Posterior cingulate gyrus (tissue), 11 donors: ENCODE results near the gene ORC6.
"Not testable (repeated sequence)": the region's sequence is repeated elsewhere in the genome, so short reads cannot be mapped to it uniquely, and the experiment has no call there.

Experiments used
- DNase-seq, 10 donors: peaks; one replicate each; pipeline versions ENCODE4 v3.0.0 to v3.0.0-alpha.2; 2020 to 2021; ENCODE audit warnings: mixed read lengths in 3 of 10
- intact Hi-C: fragments of 100-400 bp; cut with DNase I; formaldehyde crosslinking; loops from one replicate; pipeline ENCODE4 v1.15.1; 2023

ORC6 gene, protein sequence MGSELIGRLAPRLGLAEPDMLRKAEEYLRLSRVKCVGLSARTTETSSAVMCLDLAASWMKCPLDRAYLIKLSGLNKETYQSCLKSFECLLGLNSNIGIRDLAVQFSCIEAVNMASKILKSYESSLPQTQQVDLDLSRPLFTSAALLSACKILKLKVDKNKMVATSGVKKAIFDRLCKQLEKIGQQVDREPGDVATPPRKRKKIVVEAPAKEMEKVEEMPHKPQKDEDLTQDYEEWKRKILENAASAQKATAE

DNA sequence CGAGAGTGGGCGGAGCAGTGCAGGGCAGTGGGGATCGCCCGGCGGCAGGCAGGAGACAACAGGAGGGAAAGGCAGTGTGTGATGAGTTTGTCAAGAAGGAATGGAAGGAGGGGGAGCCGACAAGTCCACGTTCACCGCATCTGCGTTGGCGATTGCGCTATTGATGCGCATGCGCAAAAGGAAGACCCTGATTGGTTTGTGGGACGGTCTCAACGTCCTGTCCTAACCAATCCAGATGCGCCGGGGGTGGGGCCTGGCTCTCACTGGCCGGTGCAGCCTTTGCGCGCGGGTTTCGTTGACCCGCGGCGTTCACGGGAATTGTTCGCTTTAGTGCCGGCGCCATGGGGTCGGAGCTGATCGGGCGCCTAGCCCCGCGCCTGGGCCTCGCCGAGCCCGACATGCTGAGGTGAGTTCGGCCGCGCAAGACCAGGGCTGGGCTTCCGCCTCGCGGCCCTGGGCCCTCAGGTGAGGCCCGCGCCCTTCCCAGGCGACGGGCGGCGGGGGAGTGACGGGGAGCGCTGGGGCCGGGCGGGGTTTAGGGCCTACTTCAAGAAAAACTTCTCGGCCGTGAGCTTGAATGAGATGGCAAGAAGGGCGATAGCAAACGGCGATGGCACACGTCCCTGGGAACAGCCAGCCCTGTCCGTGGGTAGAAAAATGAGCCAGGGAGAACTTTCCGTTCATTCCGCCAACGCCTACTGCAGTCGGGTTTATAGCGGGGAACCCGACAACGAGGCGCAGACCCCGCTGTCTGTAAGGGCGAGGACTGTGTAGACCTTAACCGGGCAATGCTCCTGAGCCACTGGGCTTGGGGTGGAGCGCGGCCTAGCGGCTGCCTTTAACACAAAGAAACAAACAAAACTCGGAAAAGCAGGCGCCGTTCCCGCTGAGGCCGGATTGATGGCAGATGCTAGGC lies at the start of gene ORC6:
TSS of gene ORC6 (plus strand) at position 295 of the 916 bp plus-strand sequence. CDS start at position 342, 47 bp downstream.
- peak; percentile 96 to 100 (median 98) for DNase-seq
- intact Hi-C loops, result loop anchor here (1.0 to 10.0 kb wide), 2 partner anchors 115 to 142 kb away; partner anchors contain the start of gene C16orf87

DNA sequence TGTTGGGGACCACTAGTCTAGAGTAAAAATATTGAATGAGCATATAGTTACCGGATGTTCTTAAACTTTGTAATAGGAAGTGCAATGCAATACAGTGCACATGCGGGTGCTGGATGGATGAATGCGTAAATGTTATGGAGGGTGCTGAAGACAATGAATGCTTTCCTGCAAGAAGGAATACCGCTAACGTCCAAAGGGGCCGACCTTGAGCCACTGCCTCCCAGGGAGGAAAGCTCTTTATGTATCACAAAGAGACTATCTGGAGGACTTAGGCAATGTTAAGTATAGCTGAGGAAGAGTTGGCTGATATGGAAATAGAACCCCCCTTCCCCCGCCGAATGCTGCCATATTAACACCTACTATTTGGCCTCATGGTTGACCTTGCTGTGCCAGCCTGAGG lies 40.8 kb upstream of the ORC6 start:
- no peak for DNase-seq
- intact Hi-C loops, result no loop called here

DNA sequence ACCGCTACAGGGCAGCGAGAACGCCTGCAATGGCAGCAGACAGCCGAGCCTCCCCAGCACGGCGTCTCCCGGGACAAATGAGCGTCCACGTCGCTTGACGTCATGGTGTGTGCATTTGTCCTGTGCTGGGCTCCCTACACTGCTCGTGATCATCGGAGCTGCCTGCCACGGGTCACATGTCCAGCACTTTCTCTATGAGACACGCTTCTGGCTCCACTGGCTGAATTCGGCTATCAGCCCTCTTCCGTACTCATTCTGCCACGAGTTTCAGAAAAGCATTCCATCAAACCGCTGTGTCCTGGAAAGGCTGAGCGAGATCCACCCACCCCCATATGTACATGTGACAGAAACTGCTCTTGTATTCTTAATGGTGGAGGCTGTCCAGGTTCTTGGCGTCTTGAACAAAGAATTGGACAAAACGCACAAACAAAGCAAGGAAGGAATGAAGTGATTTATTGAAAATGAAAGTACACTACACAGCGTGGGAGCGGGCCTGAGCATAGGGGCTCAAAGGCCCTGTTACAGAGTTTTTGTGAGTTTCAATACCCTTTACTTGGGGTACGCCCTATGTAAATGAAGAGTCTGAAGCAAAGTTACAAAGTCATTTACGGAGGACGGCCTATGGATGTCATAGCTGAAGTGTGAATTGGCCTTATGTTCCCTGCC lies 39.7 kb upstream of the ORC6 start:
- peak in 7 of 10 donors; percentile 31 to 90 (median 64) for DNase-seq
- intact Hi-C loops, result no loop called here

DNA sequence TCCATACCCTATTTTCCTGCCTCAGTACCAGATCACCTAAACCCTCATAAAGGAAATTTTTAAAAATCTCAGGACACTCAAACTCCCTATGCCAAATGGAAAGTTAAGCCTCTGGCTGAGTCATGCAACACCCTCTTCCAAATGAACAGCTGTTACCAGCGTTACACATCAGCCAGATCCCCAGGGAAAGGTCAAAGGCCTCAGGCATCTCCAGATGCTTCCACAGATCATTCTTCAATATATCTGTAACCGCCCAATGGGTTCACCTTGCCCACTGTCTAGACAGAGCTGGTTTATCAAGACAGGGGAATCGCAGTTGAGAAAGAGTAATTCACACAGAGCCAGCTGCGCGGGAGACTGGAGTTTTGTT lies 39.2 kb upstream of the ORC6 start:
- DNase-seq, result no peak
- intact Hi-C loops, result no loop called here

DNA sequence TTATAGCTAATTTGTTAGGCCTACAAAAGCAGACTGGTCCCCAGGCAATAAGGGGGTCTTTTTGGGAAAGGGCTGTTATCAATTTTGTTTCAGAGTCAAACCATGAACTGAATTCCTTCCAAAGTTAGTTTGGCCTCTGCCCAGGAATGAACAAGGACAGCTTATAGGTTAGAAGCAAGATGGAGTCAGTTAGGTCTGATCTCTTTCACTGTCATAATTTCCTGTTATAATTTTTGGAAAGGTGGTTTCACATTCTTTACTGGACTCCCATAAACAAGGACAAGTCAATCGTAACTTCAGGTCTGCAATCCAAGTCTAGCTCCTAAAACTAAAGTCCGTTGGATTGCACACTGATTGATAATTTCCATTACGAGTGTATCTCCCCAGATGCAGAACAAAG lies 38.2 kb upstream of the ORC6 start:
- intact Hi-C loops, result no loop called here

DNA sequence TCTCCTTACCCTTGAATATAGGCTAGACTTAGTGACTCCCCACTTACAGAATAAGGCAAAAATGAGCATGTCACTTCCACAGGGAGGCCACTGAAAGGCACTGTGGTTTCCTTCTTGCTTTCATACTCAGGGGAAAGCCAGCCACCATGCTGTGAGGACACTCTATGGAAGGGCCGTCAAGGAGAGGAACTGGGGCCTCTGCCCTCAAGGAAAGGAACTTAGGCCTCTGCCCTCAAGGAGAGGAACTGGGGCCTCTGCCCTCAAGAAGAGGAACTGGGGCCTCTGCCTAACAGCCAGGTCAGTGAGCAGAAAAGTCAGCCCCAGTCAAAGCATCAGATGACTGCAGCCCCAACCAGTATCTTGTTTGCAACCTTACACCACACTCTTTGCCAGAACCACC lies 30.5 kb upstream of the ORC6 start:
- peak in 4 of 10 donors; percentile 9 to 88 (median 18) for DNase-seq

More for the DNA sequence above, 38.2 kb upstream of the ORC6 start:
- no peak for DNase-seq

DNA sequence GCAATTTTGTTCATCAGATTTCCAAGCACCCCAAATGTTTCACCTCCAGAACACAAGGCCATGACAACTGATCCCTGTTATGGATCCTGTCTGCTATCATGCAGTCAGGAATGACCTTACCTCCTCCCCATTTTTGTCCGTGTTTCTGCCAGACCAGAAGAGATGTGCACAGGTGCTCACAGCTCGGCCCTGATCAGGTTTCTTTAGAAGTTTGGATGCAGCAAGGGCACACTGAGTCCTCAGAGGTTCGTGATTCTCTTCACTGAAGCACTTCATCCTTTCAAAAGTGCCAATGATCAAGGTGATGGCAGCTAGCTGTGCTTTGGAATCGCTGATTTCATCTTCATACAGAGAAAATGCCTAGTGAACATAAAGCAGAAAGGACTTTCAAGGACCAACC lies 27.3 kb upstream of the ORC6 start:
- intact Hi-C loops, result no loop called here
- no peak for DNase-seq

More for the DNA sequence above, 30.5 kb upstream of the ORC6 start:
- intact Hi-C loops, result no loop called here

DNA sequence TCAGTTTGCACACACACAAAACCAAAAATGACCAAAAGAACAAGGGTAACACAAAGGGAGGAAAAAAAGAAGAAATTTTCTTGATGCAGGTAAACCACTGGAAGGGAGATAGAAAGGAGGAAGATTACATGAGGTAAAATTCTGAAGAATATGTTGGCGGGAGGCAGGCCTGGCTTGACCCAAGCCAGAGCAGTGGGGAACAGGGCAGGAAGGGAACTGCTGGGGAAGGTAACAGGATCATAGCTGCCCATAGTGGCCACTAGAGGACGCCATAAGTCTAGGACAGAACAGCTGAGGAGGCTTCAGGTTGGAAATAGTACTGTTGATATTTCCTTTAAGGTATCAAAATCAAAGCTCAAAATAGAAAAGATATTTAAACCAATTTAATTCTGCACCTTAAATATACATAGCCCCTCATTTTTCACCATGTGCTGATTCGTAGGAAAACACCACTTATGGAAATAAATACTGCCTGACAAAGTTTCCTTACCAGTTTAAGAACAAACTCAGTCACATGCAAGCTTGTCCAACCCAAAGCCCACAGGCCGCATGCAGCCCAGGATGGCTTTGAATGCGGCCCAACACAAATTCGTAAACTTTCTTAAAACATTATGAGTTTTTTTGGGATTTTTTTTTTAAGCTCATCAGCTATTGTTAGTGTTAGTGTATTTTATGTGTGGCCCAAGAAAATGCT lies 16.0 kb upstream of the ORC6 start:
- intact Hi-C loops, result no loop called here
- peak in 4 of 10 donors; percentile 30 to 85 (median 45) for DNase-seq

DNA sequence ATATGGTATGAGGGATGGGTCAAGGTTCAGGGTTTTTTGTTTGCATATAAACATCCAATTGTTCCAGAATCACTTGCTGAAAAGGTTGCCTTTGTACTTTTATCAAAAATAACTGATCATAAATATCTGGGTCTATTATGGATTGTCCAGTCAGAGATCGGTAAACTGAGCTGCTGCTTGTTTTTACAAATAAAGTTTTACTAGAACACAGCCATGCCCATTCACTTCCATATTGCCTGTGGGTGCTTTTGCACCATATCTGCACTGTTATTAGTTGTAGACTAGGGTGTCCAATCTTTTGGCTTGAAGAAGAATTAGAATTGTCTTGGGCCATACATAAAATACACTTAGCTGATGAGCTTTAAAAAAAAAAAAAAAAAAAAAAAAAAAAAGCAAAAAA lies 11.5 kb upstream of the ORC6 start:
- intact Hi-C loops, result not testable (repeated sequence)

DNA sequence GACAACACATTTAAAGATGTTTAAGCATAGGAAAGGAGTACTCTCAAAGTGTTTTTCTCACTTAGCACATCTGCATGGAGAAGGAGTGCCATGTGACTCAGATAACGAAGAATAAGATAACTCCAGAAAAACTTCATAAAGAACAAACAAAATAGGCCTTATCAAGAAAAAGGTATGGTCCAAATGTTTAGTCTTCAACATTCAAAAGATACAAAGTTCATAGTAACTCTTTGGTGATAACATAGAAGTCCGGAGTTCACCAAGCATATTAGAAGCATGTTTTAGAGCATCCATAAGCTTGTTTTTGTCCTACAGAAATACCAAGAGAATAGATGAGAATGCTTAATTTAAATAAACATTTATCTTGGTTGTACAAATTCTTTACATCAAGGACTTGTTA lies 7.6 kb upstream of the ORC6 start:
- intact Hi-C loops, result loop anchor here (10.0 kb wide), 1 partner anchor 123 kb away; no protein-coding TSS in a partner anchor
- DNase-seq, result not testable (repeated sequence)

More for the DNA sequence above, 11.5 kb upstream of the ORC6 start:
- not testable (repeated sequence) for DNase-seq

DNA sequence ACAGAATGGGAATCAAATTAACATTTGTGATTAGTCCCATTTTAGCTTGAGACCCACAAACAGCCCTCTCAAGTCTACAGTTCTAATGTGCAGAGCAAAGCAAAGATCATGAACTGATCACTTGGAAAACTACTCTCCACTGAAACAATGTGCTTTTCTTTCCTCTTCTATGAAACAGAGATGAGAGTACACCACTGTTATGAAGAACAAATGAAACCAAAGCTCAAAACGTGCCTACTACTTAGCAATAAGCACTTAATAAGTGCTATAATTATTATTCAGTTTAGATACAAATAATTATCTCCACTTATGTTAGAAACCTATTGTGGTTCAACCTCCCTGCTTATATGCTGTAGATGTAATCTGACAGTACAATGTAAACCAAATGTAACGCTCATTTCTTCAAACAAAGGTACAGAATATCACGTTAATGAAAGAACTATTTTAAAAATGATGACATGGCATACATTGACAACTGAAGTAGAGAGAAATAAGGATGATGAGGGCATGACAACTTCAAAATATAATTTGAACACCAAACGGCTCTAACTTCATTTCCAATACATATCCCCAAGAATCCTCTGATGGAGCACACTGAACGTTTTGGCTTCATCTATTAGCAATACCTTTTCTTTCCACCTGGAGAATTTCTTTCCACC lies 2.5 kb upstream of the ORC6 start:
- DNase-seq, result no peak
- intact Hi-C loops, result loop anchor here (10.0 kb wide), 1 partner anchor 118 kb away; no protein-coding TSS in a partner anchor

DNA sequence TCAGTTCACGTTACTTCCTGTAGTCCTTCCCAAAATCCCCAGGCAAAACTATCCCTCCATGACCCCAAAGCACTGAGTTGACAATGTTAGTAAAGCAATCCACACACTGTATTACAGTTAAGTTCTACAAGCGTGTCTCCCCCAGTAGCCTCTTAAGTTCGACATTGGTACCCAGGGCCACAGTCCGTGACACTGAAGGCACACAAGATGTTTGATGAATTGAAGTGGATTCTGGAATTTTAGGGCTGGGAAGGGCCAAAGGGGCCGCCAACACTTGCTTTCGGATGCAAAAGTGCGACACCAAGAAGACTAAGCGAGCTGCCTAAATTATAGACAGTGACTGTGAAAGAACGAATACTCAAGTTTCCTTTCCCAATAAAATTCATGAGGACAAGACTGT lies 2.0 kb upstream of the ORC6 start:
- intact Hi-C loops, result loop anchor here (10.0 kb wide), 1 partner anchor 117 kb away; no protein-coding TSS in a partner anchor
- DNase-seq, result peak in 1 of 10 donors; percentile 66

DNA sequence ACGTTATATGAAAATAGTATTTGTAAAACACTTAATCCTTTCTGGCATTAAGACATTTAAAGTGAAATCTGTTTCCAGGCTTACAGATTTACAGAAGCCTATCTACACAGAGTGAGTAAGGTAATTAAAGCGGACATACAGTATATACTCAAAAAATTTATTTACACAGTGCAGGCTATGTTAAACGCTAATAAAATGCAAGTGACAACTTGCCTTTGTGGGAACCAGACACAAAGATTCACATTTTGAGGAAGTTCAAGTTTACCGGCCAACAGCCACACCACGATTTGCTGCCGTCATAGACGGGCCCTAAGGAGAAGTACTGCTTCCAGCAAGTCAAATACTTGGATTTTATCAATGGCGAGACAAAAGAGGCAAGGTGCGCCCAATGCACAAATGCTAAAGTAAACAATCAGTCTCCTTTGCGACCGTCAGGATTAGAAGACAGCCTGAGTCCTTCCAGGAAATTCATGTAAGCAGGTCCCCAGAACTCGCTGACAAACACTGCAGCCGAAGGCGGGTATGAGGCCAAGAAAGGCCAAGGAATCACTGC lies 1.3 kb upstream of the ORC6 start:
- intact Hi-C loops, result loop anchor here (10.0 kb wide), 1 partner anchor 117 kb away; no protein-coding TSS in a partner anchor
- DNase-seq, result peak in 3 of 10 donors; percentile 17 to 84 (median 20)

DNA sequence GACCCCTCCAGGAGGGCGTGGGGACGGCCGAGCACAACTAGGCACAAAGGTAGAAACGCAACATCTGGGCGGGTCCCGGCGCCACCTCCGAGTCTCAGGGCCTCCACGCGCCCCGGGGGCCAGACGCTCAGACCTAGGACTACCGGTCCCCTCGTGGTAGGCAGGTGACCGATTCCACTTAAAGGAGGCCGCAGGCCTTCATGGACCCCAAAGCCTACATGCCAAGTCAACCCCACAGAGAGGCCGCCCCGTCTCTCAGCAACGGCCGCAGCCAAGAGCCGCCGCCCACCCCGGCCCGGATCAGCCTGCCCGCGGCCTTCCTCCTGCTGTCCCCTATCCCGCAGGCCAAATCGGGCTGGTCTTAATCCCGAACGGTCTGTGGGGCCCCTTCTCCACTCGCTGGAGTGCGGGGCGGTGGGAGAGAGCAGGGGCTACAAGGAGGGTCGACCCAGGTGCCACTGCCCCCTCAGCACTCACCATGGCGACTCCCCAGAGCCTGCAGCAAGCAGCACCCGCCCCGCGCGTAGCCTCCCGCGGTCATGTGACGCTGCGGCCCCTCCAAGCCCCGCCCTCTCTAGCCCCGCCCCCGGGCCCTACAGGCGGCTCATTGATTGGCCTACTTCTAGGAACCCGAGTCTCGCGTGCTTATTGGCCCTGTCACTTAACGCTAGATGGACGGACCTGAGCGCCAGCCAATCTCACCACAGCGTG lies 650 bp upstream of the ORC6 start, which contains the start of gene VPS35:
TSS of gene VPS35 (minus strand) at position 525 of the 711 bp plus-strand sequence. CDS start at position 480, 45 bp downstream.
- intact Hi-C loops, result loop anchor here (1.0 to 10.0 kb wide), 2 partner anchors 116 to 142 kb away; partner anchors contain the start of gene C16orf87

DNA sequence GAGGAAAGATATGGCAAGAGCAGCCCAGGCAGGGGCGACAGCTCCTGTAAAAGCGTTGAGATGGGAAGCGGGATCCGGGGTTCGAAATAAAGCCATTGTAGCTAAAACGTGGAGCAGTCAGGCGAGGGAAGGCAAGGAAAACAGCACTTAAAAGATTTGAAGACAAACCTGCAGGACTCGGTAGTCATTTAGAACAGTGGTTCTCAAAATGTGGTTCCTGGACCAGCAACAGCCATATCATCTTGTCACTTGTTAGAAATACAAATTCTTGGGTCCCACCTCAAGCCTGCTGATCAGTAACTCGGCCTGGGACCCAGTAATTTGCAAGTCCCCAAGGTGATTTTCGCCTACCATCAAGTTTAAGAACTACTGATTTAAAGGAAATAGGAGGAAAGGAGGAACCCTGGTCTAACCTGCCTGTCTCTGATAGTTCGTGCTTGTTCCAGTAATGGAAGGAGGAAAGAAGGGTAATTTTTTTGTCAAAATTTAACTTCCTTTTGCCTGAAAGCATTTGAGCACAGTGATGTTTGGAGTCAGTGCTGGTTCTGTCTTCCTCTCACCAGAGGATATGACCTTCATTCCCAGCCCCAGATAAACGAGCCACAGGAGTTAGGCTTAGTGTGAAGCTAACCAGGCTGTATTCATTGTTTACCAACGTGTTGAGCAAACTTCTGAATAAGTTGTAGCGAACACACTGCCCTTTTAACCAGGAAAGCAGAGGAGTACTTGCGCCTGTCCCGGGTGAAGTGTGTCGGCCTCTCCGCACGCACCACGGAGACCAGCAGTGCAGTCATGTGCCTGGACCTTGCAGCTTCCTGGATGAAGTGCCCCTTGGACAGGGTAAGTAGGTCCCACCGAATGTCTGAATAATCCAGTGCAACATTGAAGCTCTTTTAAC lies 1.1 kb downstream of the ORC6 start:
- peak in 1 of 10 donors; percentile 42 for DNase-seq
- intact Hi-C loops, result no loop called here

More for the DNA sequence above, 650 bp upstream of the ORC6 start, which contains the start of gene VPS35:
- DNase-seq, result peak; percentile 99 to 100 (median 100)

DNA sequence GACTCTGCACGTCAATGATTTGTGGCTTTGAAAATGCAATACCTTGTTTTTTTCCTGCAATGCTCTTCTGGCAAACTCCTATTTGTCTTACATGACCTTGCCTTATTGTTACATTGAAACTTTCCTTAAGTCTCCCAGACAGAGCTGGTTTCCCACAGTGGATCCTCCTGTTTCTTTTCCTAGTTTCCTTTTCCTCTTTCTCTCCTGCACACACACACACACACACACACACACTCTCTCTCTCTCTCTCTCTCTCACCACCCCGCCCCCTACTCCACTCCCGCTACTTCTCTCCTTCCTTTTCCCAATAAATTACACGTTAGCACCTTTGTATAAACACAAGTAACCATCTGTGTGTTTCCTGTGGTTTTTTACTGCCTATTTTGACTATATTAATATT lies 2.3 kb downstream of the ORC6 start:
- no peak for DNase-seq
- intact Hi-C loops, result no loop called here

DNA sequence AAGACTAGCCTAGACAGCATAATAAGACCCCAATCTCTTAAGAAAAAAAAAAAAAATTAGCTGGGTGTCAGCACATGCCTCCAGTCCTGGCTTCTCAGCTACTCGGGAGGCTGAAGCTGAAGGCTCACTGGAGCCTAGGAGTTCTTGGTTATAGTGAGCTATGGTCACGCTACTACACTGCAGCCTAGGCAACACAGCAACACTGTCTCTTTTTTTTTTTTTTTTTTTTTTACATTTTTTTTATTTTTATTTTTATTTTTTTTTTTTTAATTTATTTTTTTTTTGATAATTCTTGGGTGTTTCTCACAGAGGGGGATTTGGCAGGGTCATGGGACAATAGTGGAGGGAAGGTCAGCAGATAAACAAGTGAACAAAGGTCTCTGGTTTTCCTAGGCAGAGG lies 4.1 kb downstream of the ORC6 start:
- intact Hi-C loops, result no loop called here
- DNase-seq, result no peak
